Measurements from ENCODE around the gene PCIF1.

DNA sequence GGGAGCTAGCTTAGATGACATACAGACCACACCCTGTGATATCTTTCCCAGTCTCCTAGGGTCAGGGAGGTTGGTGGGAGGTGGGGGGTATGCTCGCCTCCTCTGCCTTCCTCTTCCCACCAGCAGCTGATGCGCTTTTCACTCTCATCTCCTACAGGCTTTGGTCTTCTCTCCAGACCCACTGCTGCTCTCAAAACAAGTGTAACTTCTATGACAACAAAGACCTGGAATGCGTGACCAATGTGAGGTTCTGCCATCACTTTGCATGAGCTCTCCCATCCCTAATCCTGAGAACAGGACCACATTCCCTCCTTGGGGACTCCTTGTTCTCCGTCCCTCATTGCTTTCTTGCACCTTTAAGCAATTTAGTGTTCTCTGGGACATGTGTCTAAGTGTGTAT lies 40.7 kb upstream of the PCIF1 start:
- TF ChIP-seq, protein P1, sequence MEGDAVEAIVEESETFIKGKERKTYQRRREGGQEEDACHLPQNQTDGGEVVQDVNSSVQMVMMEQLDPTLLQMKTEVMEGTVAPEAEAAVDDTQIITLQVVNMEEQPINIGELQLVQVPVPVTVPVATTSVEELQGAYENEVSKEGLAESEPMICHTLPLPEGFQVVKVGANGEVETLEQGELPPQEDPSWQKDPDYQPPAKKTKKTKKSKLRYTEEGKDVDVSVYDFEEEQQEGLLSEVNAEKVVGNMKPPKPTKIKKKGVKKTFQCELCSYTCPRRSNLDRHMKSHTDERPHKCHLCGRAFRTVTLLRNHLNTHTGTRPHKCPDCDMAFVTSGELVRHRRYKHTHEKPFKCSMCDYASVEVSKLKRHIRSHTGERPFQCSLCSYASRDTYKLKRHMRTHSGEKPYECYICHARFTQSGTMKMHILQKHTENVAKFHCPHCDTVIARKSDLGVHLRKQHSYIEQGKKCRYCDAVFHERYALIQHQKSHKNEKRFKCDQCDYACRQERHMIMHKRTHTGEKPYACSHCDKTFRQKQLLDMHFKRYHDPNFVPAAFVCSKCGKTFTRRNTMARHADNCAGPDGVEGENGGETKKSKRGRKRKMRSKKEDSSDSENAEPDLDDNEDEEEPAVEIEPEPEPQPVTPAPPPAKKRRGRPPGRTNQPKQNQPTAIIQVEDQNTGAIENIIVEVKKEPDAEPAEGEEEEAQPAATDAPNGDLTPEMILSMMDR (IDR thresholded peaks at IDR 0.05) = no peak
- TF ChIP-seq EZH2 (IDR thresholded peaks at IDR 0.05) = no peak
